ENCODE measurements around the gene PLXNA4.
A peak's percentile ranks its signal among the peaks of the same experiment; 100 is the strongest.

Gene PLXNA4

DNA sequence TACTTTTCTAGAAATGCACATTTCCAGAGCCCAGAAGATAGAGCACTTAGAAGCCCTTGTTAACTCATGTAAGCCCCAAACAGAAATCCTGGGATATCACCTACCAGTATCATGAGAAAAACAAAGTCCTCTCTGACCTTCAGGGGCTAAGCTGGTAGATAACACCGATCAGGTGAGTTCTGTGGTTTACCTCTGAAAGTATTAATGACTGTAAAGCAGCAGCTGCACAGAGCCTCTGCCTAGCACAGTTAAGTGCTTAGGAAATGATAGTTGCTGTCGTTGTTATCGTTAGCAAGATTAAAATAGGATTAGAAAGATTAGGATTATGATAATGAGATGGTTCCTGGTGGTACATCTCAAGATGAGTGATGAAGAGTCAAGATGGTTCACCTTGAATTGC lies 64.9 kb downstream of the PLXNA4 start:
- DNase-seq, result no peak
- intact Hi-C loops (cut with DNase I), result no loop called here

GRCh38 chr7:132509643-132510042 lies 66.6 kb downstream of the PLXNA4 start:
- intact Hi-C loops (cut with DNase I), result loop anchor here (10.0 kb wide), 1 partner anchor 195 kb away; no protein-coding TSS in a partner anchor
- peak in 1 of 10 donors; percentile 19 for DNase-seq

- intact Hi-C loops (cut with DNase I), result loop anchor here (10.0 kb wide), 1 partner anchor 194 kb away; no protein-coding TSS in a partner anchor
- DNase-seq, result peak in 2 of 10 donors; percentile 27 to 77
Measured at GRCh38 chr7:132508724-132509353, 67.4 kb downstream of the PLXNA4 start.

GRCh38 chr7:132504852-132505251 lies 71.4 kb downstream of the PLXNA4 start:
- intact Hi-C loops (cut with DNase I), result loop anchor here (10.0 kb wide), 1 partner anchor 190 kb away; no protein-coding TSS in a partner anchor
- DNase-seq, result peak in 1 of 10 donors; percentile 8

- DNase-seq, result peak in 1 of 10 donors; percentile 71
- intact Hi-C loops (cut with DNase I), result loop anchor here (10.0 kb wide), 1 partner anchor 189 kb away; no protein-coding TSS in a partner anchor
Measured at GRCh38 chr7:132504071-132504470, 72.2 kb downstream of the PLXNA4 start.

DNA sequence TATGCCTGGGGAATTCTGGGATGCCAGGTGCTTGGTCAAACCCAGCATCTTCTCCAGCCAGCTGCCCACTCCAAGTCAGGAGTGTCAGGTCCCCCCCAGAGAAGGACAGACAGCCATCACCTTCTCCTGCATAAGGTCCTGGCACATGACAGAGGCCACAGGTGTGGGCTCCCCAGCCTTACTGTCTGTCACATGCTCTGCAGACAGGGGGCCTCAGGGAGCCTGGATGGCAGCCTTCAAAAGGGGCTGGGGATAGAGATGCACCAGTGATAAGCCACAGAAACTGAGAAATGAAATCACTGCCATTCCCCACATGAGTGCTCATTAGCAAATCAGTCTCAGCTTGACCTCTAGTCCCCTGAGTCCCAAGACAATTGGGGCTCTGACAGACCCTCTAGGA lies 72.9 kb downstream of the PLXNA4 start:
- intact Hi-C loops (cut with DNase I), result loop anchor here (10.0 kb wide), 1 partner anchor 189 kb away; no protein-coding TSS in a partner anchor

GRCh38 chr7:132501956-132502355 lies 74.3 kb downstream of the PLXNA4 start:
- intact Hi-C loops (cut with DNase I), result loop anchor here (10.0 kb wide), 1 partner anchor 187 kb away; no protein-coding TSS in a partner anchor
- peak in 1 of 10 donors; percentile 62 for DNase-seq

More for the DNA sequence above, 72.9 kb downstream of the PLXNA4 start:
- DNase-seq, result peak in 1 of 10 donors; percentile 46

- DNase-seq, result peak in 1 of 10 donors; percentile 83
- intact Hi-C loops (cut with DNase I), result loop anchor here (10.0 kb wide), 1 partner anchor 186 kb away; no protein-coding TSS in a partner anchor
Measured at GRCh38 chr7:132500727-132501440, 75.4 kb downstream of the PLXNA4 start.

DNA sequence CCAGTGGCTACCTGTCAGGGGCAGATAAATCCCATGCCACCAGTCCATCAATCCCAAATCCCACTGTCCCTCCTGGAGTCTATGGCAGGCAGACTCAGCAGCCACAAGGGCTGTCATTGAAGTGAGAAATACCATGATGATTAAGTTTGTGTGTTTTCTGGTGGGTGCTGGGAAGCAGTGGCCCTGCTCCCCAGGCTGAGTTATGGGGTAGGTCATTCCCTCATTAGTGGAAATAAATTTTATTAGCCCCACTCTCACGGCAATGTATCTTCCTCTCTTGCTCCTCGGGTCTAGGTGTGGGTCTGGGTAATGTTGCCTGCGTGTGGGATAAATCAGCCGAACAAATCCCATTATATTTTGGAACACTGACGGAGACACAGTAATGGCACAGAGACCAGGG lies 76.8 kb downstream of the PLXNA4 start:
- peak in 1 of 10 donors; percentile 5 for DNase-seq
- intact Hi-C loops (cut with DNase I), result no loop called here

DNA sequence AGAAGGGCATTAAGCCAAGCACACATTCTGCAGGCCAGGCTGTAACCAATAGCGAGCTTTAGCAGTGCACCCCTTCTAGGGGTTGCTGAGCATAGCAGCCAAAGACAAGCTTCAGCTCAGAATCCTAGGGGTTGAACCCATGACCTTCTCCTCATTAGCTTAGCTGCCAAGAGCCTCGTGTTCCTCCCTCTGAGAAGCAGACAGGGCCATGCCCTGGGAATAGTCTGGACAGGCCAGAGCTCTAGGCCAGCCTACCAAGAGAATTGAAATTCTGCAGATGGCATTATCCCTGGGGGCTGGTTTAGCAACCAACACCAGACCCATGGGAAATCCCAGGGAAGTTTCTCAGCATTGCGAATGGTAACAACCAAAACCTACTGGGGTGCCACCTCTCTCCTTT lies 77.2 kb downstream of the PLXNA4 start:
- intact Hi-C loops (cut with DNase I), result no loop called here
- DNase-seq, result peak in 1 of 10 donors; percentile 24

- peak in 1 of 10 donors; percentile 34 for DNase-seq
- intact Hi-C loops (cut with DNase I), result no loop called here
Measured at GRCh38 chr7:132498319-132498718, 78.0 kb downstream of the PLXNA4 start.

GRCh38 chr7:132497098-132497497 lies 79.2 kb downstream of the PLXNA4 start:
- no peak for DNase-seq
- intact Hi-C loops (cut with DNase I), result no loop called here

GRCh38 chr7:132495936-132496335 lies 80.3 kb downstream of the PLXNA4 start:
- peak in 1 of 10 donors; percentile 65 for DNase-seq

GRCh38 chr7:132494474-132494873 lies 81.8 kb downstream of the PLXNA4 start:
- DNase-seq, result peak in 1 of 10 donors; percentile 53
- intact Hi-C loops (cut with DNase I), result no loop called here

More at GRCh38 chr7:132495936-132496335, 80.3 kb downstream of the PLXNA4 start:
- intact Hi-C loops (cut with DNase I), result no loop called here

DNA sequence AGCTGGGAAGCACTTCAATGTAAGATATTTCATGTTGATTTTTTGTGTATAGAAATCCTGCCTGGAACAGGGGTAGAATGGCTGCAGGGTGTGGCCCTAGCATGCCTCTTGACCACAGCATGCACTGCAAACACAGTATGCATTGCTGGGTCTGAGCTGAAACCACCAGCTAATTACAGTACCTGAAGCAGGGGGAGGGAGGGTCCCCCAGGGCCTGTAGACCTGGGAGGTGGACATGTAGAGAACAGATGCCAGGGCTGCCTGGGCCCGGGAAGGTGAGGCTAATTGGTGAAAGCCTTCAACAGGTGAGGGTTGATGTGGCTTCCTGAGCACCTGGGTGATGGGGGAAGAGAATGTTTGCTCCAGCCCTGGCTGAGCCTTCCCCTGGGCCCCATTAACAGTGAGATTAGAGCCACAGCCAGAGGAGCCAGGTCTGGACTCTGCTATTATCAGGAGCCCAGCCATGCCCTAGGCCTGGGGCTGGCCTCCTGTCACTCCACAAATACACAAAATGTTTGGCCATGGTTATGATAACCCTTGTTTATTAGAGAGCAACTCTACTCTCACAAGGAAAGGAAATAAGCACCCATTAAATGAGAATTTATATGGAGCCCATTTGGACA lies 83.3 kb downstream of the PLXNA4 start:
- DNase-seq, result peak in 1 of 10 donors; percentile 61
- intact Hi-C loops (cut with DNase I), result no loop called here

DNA sequence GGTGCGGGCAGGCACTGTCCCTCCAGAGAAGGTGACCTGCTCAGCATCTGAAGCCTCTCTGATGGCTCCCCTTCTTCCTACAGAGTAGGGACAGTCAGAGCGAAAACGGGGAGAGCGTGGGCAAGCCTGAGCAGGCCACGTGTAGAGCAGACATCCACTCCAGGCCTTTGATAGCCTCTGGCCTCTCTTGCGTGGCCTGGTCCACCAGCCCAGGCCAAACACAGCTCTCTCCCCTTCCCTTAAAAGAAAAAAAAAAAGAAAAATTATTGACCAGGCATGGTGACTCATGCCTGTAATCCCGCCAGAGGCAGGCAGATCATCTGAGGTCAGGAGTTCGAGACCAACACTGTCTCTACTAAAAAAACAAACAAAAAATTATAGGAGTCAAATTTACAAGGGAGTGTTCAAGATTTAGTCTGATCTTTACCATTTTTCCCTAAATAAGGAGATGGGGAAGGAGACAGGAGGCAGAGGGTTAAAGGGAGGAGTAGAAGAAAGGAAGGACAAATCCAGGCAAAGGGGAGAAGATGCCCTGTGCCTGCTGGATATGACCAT lies 84.8 kb downstream of the PLXNA4 start:
- intact Hi-C loops (cut with DNase I), result no loop called here
- DNase-seq, result no peak

DNA sequence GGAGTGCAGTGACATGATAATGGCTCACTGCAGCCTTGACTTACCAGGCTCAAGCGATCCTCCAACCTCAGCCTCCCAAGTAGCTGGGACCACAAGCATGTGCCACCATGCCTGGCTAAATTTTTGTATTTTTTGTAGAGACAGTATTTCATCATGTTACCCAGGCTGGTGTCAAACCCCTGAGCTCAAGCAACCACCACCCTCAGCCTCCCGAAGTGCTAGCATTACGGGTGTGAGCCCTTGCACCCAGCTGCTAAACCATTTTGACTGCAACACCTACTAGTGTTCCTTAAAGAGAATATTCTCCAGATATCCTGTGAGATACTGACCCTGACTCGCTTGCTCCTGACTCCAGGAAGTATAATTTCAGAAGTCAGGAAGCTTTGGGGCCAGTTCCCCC lies 85.8 kb downstream of the PLXNA4 start:
- intact Hi-C loops (cut with DNase I), result no loop called here
- peak in 1 of 10 donors; percentile 49 for DNase-seq

- intact Hi-C loops (cut with DNase I), result no loop called here
- peak in 1 of 10 donors; percentile 60 for DNase-seq
Measured at GRCh38 chr7:132489776-132490237, 86.5 kb downstream of the PLXNA4 start.

DNA sequence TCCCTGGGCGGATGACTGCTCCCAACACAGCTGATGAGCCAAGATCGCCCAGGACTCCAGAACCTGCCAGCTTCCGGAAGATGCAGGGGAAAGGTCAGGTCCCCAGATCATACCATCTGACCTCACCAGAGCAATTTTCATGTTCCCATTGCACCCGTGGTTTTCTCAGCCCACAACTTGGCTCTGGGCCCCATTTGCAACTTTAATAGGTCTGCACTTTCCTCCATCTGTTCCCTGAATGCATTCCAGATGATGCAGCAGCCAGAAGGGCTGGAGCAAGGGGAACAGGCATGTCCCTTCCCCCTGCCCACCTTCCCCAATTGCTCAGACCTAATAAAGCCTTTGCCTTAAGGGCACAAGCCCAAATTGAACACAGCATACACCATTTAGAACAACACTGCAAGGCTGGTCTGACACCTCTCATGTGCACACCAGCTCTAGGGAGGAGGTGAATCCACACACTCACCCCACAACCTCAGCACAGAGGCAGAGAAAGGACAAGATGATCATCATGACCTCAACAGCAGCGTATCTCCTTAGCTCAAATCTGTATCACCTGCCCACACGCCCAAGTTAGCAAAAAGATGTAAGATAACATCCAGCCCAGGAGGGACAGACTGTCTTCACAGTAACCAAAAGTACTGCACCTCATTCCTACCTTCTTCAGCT lies 87.5 kb downstream of the PLXNA4 start:
- DNase-seq, result no peak
- intact Hi-C loops (cut with DNase I), result no loop called here

DNA sequence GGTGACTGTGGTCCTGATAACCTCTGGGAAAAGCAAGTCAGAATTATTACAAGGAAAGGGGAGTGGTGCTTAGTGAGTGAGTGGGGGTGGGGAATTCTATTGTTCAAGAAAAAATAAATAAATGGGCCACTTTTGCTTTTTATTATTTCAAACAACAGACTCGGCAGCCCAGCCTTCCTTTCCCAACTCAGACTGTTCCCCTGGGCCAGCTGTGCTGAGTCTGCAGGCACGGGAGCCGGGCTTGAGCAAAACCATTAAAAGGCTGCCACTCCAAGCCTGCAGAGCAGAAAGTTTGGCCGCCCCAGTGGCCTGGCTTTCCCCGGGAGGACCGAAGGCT lies 90.0 kb downstream of the PLXNA4 start:
- intact Hi-C loops (cut with DNase I), result no loop called here
- DNase-seq, result no peak

Measured in posterior cingulate gyrus (tissue), 11 donors.